Activated CD4-positive, alpha-beta T cell treated with anti-CD3 and anti-CD28 coated beads, Interleukin-2, amount 50 U/mL, for 16 hours (primary cell): Measurements from ENCODE around the gene ADAMTS5.

Experiments used
- DNase-seq: peaks from one replicate; pipeline ENCODE4 v3.0.0-alpha.2; 2020

The ADAMTS5 gene

DNA sequence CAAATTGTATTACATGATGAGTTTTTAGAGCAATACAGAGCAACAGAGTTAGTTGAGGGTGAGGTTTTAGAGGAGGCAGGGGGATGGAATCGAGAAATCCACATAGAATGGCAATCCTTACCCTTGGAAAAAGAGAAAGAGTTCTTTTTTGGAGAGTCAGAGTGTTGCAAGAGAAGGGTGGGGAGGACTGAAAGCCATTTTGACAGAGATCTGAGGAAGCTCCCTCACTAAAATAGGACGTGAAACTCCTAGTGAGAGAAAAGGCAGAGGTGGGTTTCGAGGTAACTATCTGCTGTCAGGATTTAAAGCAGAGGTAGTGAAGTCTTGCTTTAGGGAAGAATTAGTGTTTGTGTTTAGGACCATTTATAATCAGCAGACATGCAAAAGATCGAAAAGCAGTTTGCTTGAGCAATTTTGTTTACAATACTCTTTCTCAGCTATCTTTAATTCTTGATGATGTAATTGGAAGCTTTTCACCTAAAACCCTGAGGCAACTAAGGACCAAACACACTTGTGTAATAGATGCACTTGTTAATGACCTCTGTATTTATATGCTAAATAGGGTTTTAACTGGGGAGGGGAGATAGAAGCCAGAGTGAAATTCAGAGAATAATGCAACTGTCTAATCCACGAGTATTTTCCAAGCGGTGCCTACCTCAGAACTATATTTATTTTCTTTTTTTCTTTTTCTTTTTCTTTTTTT is 20.0 kb downstream of the ADAMTS5 start:
- DNase-seq = no peak

DNA sequence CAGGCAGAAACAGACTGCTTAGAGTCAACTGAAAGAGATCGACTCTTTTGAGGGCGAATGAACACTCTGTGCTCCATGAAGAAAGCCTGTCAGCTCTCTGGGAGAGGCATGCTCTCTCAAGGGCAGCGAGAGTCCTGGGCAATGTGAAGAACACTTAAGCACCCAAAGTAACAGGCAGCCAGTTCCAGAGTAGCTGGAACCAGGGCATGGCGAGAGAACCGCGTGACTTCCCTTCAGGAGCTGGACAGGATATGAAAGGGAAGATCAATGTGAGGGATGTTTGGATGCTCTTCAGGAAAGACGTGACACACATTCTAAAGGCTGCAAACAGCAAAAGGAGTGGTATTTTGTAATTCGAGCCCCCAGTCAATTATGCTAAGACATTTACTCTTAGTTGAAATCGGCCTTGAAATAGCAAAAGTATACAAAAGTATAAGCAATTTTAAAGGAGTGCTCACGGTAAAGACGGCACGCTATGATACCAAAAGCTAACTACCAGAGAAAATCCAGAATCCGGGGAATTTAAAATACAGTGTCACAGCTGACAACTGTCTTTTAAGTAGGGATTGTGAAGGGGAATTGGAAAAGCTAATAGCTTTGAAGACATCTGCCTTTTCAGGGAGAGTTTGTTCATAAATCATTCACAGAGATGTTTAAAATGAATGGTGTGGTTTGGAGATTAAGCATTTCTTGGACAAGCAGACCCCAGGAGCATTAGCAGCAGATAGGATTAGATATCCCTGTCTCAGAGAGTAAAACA is 20.8 kb downstream of the ADAMTS5 start:
- no peak for DNase-seq

DNA sequence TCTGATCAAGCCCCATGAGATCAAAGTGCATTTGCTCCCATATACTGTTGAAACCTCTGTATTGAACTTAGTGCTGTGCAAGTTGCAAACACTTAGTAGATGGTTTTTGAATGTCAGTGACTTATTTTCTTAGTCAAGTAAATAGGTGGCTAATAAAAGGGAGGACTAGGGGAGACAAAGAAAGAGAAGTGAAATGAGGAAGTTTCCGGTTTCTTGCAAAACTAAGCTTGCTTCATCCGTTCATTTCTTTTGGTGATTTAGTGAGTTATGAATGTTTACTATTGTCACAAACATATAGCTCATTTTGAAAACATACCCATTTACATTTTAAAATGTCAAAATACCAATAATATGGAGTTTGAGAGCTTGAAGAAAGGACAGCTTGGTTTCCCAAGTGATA is 23.0 kb downstream of the ADAMTS5 start:
- no peak for DNase-seq

DNA sequence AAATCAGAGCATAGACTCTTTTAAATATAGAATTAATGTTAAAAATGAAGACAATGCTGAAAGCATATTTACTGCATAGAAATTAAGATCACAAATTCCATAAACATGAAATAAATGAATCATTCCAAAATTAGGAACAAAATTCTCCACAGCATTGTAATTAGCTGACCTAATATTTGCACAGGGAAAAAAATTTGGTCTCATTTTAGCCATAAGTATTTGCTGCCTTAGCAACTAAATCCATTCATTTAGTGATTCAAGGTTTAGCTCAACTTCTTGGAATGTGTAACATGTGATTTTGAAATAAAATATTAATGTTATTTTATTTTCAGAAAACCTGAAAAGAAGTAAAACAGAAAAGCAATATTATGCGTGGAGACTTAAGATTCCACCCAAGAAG is 25.5 kb downstream of the ADAMTS5 start:
- DNase-seq = no peak

DNA sequence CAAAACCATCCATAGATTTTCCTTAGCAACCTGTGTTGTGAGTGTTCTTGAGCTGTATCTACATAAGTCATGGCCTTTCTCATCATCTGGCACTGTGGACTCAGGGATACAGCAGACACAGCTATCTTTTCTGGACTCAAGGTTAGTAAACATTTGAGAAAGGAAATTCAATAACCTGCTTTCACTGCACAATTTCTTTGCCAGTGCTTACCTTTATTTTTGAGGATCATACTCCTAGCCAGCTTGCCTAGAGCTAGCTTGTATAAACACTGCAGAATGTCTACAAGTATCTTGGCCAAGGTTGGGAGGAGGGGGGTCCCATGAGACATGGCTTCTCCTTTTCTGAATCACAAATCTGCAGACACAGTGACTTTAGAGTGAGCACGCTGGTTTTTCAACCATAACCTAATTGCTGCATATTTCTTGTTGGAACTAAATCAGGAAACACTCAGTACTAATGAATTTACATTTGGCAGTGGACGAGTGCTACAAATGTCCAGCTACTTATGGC is 27.2 kb downstream of the ADAMTS5 start:
- DNase-seq = no peak

DNA sequence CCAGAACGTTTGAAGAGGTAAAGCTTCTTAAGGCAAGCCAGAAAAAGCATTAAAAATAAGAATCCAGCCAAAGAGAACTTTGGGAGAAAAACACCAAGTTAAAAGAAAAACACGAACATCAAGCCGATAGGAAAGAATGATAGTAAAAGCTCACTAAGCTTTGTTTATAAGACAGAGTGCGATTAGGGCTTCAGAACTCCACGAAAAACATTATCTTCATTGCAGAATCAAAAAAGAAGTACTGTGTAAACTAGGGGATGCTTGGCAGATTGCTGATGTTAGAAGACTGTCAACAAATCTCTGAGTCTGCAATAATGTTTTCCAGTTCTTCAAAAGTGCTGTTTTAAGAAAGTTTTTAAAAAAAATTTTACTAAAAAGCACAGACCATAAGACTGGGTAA is 30.2 kb downstream of the ADAMTS5 start:
- no peak for DNase-seq

DNA sequence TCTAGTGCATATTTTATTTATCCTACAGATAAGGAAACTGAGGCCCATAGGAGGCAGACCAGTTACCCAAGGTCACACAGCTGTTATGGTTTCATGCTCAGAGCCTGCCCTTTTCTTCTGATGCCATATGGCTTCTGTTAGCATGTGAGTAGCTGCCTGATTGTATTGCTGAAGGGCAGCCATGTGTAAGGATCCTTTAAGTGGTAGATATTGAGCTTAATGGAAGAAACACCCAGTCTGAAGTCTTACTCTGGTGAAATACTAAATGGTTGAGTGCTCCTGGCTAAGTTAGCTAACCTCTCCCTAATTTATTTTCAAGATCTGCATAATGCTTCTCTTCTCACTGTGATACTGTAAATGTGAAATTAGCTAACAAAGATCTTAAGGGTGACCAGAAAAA is 30.9 kb downstream of the ADAMTS5 start:
- DNase-seq = no peak

DNA sequence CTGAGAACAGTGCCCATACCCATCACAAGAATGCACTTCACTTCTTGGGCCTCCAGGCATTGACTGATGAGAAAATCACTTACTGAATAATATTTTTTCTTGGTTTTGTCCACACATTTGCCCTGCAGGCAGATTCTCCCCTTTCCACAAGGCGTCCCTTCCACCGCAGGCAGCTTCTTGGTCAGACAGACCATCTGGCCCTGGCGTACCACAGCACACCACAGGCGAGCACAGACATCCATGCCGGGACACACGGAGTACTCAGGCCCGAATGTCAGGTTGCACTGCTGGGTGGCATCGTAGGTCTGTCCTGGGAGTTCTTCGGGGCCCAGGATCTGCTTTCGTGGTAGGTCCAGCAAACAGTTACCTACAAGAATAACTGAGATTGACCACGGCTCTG is 32.5 kb downstream of the ADAMTS5 start:
- no peak for DNase-seq

DNA sequence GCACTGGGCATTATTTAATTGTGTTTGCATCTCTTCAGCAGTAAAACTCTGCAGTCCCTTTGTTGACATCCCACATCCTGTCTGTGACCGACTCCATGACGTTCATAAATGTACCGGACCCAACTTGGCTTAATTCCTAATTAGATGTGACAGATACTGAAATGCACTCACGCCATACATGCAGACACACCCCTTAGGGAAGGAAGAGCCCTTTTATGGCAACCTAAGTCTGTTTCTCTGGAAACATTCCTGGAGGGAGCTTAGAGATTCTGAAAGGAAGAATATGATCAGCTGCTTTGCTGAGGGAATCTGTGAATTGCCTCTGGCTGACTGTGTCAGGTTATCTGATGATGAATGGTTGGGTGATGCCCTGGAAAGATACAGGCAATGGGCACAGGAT is 33.4 kb downstream of the ADAMTS5 start:
- DNase-seq = no peak

DNA sequence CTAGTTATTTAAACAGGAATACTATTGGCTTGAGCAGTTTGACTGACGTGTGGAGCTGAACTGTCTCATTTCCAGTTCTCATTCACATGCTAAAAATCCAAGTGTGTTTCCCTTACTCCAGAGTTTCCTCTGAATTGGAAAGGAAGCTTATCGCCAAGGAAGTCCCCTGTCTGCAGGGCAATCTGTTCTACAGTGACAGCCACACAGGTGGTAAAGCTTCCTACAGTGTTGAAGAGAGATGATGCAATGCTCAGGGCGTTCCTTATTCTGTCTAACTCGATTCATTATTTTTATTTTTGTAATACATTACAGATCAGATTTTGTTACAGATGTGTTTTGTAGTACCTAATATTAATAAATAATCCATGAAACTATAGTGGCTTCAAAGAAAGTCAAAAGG is 41.3 kb downstream of the ADAMTS5 start:
- DNase-seq = no peak

DNA sequence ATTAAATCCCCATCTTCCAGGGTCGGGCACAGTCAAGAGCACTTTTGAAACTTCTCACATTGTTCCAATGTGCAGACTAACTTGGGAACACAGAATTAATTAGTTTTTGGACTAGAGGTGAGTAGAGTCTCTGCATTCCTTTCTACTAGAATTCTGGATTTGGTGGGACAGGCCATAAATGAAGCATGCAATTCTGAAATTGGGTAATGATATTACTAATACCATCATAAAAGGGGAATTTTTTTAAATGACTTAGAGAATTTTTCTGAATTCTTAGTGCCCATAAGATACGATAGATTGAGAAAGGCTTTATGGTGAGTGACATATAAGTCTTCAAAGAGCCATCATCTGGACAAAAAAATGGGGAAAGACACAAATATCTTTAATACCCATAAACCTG is 41.8 kb downstream of the ADAMTS5 start:
- no peak for DNase-seq

DNA sequence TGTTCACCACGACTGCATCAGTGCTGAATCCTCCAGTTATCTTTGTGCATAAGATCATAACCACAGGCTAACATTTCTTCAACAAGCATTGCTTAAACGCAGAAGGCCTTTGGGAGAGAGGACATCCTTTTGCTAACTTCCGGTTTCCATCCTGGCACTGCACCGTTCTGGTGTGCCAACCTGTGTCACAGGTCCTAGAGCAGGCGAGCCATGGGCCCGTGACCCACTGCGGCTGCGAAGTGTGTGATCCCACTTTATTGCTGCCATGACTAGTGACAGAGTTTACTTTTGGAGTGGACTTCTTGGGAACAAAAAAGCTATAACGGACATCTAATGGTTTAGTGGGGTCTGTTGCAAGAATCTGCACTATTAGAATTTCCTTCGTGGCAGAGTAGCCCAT is 42.9 kb downstream of the ADAMTS5 start:
- DNase-seq = no peak

DNA sequence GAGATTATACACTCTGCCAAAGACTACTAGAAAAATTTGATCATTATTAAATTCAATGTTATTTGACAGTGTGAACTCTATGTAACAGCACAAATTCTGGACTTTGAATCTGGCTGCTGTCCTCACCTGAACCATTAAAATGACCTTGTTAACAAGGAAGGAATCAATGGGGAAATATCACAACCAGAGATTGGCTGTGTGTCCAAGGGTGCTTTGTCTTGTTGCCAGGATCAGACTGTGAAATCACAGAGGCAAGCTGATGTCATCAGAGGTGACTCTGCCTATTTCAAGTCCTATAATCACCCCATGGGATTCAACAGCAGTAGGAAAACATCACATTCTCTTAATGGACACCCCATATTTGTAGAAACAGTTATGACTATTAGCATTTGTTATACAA is 46.8 kb downstream of the ADAMTS5 start:
- DNase-seq = no peak

DNA sequence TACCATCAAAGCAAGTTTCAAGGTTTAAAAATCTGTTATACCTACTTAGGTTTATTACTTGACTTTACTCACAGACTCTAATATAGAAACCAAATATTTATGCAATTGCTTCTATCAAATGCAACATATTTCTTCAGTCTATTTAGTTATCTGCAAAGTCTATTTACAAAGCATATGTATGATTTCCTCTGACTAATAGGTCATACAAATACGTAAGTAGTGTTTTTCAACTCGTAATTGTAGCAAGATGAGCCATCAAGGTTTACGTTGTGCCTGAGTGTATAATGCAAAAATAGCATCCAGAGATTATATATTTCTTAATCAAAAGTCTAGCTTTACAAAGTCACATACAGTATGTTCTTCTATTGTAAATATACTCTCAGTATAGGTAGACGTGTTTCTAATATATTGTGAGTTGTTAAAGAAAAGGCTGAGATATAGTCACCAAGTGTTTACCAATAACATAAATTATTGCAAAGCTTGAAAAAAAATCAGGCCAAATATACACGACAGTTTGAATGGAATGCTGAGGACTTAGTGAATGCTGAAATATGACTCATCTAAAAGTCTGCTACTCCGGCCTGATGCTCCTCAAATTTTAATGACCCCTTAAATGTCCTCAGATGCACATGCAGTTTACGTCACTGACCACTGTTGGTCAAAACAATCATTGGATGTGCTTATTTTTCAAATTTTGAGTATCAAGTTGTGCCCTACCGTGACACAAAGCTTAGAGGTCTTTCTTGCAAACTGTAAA is 48.4 kb downstream of the ADAMTS5 start:
- no peak for DNase-seq

DNA sequence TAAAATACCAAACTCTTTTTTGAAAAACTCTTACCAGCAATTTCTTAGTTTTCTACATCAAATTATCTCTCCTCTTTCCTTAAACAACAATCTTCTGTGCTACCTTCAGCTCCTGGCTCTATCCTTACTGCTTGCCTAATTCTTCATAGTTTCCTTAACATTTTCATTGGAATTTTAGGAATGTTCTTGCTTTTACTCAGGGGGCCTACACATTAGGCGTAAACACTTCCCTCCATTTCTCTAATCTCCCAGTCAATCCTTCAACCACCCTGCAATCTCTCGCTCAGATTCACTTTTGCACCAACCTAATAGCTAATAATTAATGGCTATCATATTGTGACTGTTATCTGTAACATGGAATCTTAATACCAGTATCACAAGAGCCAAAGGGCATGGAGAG is 50.1 kb downstream of the ADAMTS5 start:
- no peak for DNase-seq

DNA sequence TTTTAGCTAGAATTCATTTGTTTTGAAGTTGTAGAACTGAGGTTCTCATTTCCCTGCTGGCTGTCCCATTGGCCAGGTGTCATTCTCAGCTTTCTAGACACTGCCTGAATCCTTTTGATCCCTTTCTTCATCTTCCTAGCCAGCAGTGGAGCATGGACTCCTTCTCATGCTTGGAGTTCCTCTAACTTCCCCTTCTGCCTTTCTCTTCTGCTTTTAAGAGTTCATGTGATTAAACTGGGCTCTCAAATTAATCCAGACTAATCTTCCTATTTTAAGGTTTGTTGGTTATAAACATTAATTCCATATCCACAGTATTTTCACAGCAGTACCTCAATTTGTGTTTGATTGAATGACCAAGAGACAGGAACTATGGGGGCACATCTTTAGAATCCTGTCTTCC is 52.3 kb downstream of the ADAMTS5 start:
- DNase-seq = no peak

DNA sequence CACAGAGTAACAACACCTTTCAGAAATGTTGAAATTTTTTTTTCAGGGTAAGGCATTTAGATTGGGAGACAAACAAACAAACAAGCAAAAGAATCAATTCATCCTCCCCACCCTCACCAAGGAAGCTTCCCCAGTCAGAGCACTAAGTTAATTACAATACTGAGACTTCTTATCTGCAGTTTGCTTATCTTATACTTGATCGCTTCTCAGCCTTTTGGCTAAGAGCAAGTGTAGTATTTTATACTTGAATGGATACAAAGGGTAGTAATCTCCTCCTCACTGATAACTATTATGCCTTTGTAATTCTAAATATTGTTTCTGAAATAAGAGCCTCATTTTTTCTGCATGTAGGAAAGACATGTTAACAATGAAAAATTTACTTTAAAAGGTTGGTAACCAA is 54.4 kb downstream of the ADAMTS5 start:
- DNase-seq = no peak

DNA sequence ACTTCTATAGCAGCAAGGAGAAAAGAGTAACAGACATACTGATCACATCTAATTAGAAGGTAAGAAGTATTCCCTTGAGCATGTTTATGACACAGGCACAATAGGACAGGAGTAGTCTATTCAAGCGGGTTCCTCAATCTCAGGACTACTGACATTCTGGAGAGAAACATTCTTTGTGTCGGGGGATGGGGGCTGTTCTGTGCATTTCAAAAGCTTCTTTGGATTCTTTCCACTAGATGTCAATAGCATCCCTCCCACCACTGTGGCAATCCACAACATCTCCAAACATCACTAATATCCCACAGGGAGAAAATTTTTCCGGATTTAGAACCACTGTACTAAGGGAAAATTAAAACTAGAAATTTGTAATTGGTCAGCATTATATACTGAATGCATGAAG is 56.9 kb downstream of the ADAMTS5 start:
- DNase-seq = no peak

DNA sequence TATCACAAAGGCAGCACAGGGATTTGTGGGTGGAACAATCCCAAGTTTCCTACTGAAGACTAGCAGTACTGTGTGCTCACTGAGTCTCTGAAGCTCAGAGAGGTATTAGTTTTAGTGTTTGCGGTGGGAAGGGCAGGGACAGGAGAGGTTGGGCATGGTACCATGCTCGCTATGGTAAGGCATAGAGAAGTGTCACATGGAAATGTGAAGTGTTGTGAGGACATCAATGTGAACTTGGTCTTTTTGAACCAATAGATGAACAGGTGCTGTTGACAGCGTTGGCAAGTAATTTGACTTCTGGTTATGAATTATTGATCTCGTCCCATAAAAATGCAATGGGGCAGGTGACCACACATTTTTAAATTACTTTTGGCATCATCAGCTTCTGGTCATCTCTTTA is 65.9 kb downstream of the ADAMTS5 start:
- no peak for DNase-seq

DNA sequence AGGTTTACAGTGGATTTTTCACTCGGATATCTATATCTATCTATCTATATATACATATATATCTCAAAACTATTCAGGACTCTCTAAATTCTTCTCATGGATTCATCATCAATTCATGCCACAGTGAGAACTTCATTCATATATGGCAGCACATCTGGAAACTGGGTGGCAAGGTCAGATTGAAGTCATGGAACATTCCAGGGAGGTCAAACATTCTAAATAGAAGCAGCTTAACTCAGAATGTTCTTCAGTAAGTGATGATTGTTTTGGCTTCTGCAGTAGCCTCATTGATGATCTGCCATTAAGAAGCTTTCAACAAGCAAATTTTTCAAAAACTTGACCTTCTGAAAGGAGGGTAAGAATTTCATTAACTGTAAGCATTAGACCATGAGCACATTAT is 74.7 kb downstream of the ADAMTS5 start:
- DNase-seq = no peak

DNA sequence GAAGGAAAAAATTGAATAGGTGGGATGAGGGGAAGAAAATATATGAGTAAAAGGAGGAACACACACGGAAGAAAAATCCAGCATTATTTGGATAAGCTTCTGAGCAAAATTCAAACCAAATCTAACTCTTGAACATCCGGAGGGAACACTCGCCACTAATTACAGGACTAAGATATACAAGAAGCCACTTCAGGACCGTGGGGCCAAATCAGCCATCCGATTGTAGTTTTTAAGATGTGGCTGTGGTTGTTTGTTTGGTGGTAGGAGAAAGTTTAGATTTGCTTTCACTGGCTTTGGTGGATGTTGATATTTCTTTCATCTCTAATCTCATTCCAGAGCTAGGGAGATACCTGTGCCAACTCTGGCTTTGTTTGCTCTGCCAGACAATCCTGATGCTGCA is 78.0 kb downstream of the ADAMTS5 start:
- no peak for DNase-seq

DNA sequence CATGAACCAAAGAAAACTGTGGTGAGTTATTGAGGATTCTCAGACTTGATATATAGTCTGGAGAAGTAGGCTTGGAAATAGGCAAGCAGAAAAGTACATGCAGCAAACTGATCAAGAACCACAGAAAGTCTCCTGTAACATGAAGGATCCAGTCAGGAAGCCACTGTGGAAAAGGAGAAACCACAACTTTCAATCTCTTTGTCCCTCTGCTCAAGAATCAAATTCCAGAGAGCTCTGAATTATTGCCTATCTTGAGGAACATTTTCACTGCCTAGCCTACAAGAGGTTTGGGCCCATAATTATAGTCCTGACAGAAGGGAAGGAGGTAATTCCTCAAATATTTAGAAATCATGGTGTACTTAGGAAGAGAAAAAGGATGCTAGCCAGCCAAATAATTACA is 78.6 kb downstream of the ADAMTS5 start:
- no peak for DNase-seq

DNA sequence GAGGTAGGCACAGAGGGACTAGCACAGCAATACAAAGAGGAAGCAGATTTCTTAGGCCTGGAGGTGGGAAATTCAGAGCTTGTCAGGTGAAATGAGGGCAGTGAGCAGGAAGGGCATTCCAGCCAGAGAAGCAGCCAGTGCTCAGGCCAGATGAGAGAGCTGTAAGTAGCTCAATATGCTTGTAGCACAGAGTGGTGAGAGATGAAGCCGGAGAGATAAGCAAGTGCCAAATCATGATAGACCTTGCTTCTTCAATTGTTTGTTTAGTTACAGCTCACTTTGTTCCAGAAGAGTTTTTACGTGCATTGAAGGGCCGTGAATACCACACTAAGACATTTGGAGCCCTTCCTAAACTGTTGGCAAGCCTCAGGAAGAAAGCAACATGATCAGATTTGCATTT is 79.6 kb downstream of the ADAMTS5 start:
- no peak for DNase-seq

DNA sequence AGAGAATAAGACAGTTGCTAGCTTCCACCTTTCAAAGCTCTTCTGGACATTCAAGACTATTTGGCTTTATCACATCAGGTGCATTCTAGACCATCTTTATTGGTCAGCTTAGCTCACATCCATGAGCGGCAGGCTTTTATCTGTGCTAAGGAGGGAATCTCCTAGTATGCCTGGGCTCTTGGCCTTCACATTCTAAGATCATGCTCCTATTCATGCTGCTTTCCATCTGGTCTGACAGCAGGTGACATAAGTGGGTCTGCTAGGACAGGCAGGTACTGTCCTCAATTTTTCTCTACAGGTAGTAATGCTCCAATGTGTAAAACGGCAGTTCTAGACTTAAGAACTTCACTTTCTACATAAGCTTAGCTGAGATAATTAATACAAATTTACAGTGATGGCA is 82.5 kb downstream of the ADAMTS5 start:
- no peak for DNase-seq
